Smooth muscle cell (in vitro differentiated cells): Measurements from ENCODE around the gene MAP2K2. TPM values are rescaled to one million over a fixed set of nuclear protein-coding genes. Genes with fewer than 3 reads are reported as not detected.

Source experiments
- DNase-seq: peaks from one replicate; lab custom pipeline; 2025; ENCODE audit not compliant: unreplicated experiment; lab: John Stamatoyannopoulos, UW
- H2AFZ ChIP-seq: fragments of 200-600 bp; sonication (generic); 2 replicates; pipeline ENCODE4 v1.6.0; 2016; ENCODE audit warnings: antibody characterized with exemption, low read depth, mild to moderate bottlenecking
- H3F3A ChIP-seq: fragments of 200-600 bp; sonication (generic); 2 replicates; pipeline ENCODE4 v1.6.0; 2017; ENCODE audit warnings: antibody characterized with exemption, low read depth
- H3K27ac ChIP-seq: fragments of 200-600 bp; sonication (generic); 2 replicates; pipeline ENCODE4 v1.5.1; 2016; ENCODE audit warnings: low read depth, mild to moderate bottlenecking
- H3K27me3 ChIP-seq: fragments of 200-600 bp; sonication (generic); 2 replicates; pipeline ENCODE4 v1.6.1; 2016; ENCODE audit warnings: low read depth, mild to moderate bottlenecking
- H3K36me3 ChIP-seq: fragments of 200-600 bp; sonication (generic); 2 replicates; pipeline ENCODE4 v1.5.1; 2016; ENCODE audit warnings: low read depth
- H3K4me1 ChIP-seq: fragments of 200-600 bp; sonication (generic); 2 replicates; pipeline ENCODE4 v1.5.1; 2016; ENCODE audit warnings: low read depth
- H3K4me2 ChIP-seq: fragments of 200-600 bp; sonication (generic); 2 replicates; pipeline ENCODE4 v1.6.0; 2016; ENCODE audit warnings: mild to moderate bottlenecking
- H3K4me3 ChIP-seq: fragments of 200-600 bp; sonication (generic); 2 replicates; pipeline ENCODE4 v1.5.1; 2016; ENCODE audit warnings: mild to moderate bottlenecking
- H3K79me2 ChIP-seq: fragments of 200-600 bp; sonication (generic); 2 replicates; pipeline ENCODE4 v1.6.0; 2016; ENCODE audit warnings: low read depth, mild to moderate bottlenecking
- H3K9ac ChIP-seq: fragments of 200-600 bp; sonication (generic); 2 replicates; pipeline ENCODE4 v1.6.0; 2016; ENCODE audit warnings: low read depth
- H3K9me3 ChIP-seq: fragments of 200-600 bp; sonication (generic); replicated peaks from 2 replicates; pipeline ENCODE4 v1.5.1; 2016; ENCODE audit warnings: low read depth
- H4K20me1 ChIP-seq: fragments of 200-600 bp; sonication (generic); 2 replicates; pipeline ENCODE4 v1.6.0; 2016; ENCODE audit warnings: low read depth
- CTCF ChIP-seq: fragments of 200-600 bp; sonication (generic); IDR thresholded peaks from 2 replicates; pipeline ENCODE4 v1.5.1; 2017; ENCODE audit warnings: borderline replicate concordance, mild to moderate bottlenecking, antibody characterized with exemption; ENCODE audit not compliant: insufficient read depth, poor library complexity, severe bottlenecking
- WGBS: methylation state at CpG from one replicate; pipeline ENCODE4 v1.1.7; 2016; ENCODE audit warnings: low lambda C conversion rate; 5-methylcytosine and 5-hydroxymethylcytosine counted together
- polyA plus RNA-seq: library from polyadenylated mRNA; unstranded; fragments of >200 nt; fragmentation: Nextera tagmentation; extraction: Ambion mirVana; gene quantifications from 2 replicates; pipeline ENCODE4 v1.2.1, GENCODE V29; 2016
- total RNA-seq: library from RNA; depleted of rRNA; stranded (reverse); fragments of >200 nt; gene quantifications from 2 replicates; pipeline ENCODE4 v1.2.3, GENCODE V29; 2014

The MAP2K2 gene
- total and polyA plus RNA-seq, 2 experiments from 2014 or later: 79.1 to 193 TPM

GRCh38 chr19:4094291-4094690, 29.6 kb downstream of the MAP2K2 start:
- Histone ChIP-seq H3K4me1 (no peaks in the 10 kb centered on the region), H3K9ac (no peak overlapping the region), H3K4me3 (no peak overlapping the region), H4K20me1 (no peaks in the 10 kb centered on the region), H2AFZ (no peak overlapping the region), H3K27me3 (no peaks in the 10 kb centered on the region), H3K9me3 (no peaks in the 10 kb centered on the region), H3K4me2 (no peak overlapping the region), H3K79me2 (no peaks in the 10 kb centered on the region), H3K36me3 (no peaks in the 10 kb centered on the region), H3F3A (no peaks in the 10 kb centered on the region), H3K27ac (no peak overlapping the region)
- WGBS: 99% methylated on average over 18 of the region's 19 CpGs
- no peak for DNase-seq
- no peak for TF ChIP-seq CTCF

GRCh38 chr19:4093643-4094175, 30.2 kb downstream of the MAP2K2 start:
- 97% methylated on average over 18 of the region's 18 CpGs for WGBS
- H2AFZ ChIP-seq: no peak overlapping the region
- DNase-seq: no peak
- H3K4me3 ChIP-seq: no peak overlapping the region
- no peaks in the 10 kb centered on the region for H3K79me2 ChIP-seq
- H3K9me3 ChIP-seq: no peaks in the 10 kb centered on the region
- no peak for TF ChIP-seq CTCF
- H3F3A ChIP-seq: no peaks in the 10 kb centered on the region
- no peak overlapping the region for H3K4me2 ChIP-seq
- H3K27me3 ChIP-seq: no peaks in the 10 kb centered on the region
- H3K27ac ChIP-seq: no peak overlapping the region
- no peaks in the 10 kb centered on the region for H3K4me1 ChIP-seq
- H3K36me3 ChIP-seq: no peaks in the 10 kb centered on the region
- no peaks in the 10 kb centered on the region for H4K20me1 ChIP-seq
- no peak overlapping the region for H3K9ac ChIP-seq

GRCh38 chr19:4090356-4091220, 33.3 kb downstream of the MAP2K2 start:
- Histone ChIP-seq H3K9ac (no peak overlapping the region), H3K79me2 (no peaks in the 10 kb centered on the region), H3K4me1 (no peaks in the 10 kb centered on the region), H2AFZ (no peak overlapping the region), H3K27ac (no peak overlapping the region), H3K9me3 (no peaks in the 10 kb centered on the region), H4K20me1 (no peaks in the 10 kb centered on the region), H3K4me2 (no peak overlapping the region), H3K4me3 (no peak overlapping the region), H3F3A (no peaks in the 10 kb centered on the region), H3K36me3 (no peaks in the 10 kb centered on the region), H3K27me3 (no peaks in the 10 kb centered on the region)
- 95% methylated on average over 52 of the region's 52 CpGs for WGBS
- no peak for TF ChIP-seq CTCF
- no peak for DNase-seq
